Activated CD8-positive, alpha-beta memory T cell treated with anti-CD3 and anti-CD28 coated beads, Interleukin-2, amount 50 U/mL, for 48 hours (primary cell): ENCODE results near the gene SLC66A2.

Source experiments
- DNase-seq: peaks from one replicate; pipeline ENCODE4 v3.0.0-alpha.2; 2020

The SLC66A2 gene

GRCh38 chr18:79949697-79950487 is 1.6 kb downstream of the SLC66A2 start:
- DNase-seq: peak; percentile 51

- peak; percentile 44 for DNase-seq
These were observed 2.6 kb downstream of the SLC66A2 start for GRCh38 chr18:79948719-79949411.

- DNase-seq: peak; percentile 20
These were observed 3.4 kb downstream of the SLC66A2 start for GRCh38 chr18:79947881-79948610.

DNA sequence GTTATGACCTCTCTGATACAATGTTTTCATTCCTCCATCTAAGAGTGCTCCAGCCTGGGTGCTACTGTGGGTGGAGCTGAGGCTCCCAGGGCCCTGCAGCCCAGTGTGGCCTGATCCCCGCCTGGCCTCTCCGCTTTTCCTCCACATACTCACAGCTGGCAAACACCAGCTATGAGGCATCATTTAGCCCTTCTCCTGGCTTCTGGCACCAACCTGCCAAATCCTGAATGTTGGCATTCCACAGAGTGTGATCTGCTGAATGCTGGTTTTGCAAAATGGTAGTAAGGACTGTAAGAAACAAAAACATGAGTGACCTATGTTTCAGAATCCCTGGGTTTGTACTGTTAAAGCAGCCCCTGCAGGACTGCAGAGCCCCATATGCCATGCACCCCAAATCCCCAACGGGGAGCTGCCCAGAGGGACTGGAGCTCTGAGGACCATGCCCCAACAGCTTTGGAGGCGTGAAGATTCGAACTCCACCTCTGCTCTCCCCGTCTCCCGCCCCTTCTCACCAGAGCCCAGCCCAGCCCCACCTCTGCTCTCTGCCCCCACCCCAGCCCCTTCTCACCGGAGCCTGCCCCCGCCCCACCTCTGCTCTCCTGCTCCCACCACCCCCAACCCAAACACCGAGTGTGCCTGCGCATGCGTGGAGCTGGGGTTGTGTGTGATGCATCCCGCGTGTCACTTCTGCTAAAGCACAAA is 4.2 kb downstream of the SLC66A2 start:
- DNase-seq: peak; percentile 40

DNA sequence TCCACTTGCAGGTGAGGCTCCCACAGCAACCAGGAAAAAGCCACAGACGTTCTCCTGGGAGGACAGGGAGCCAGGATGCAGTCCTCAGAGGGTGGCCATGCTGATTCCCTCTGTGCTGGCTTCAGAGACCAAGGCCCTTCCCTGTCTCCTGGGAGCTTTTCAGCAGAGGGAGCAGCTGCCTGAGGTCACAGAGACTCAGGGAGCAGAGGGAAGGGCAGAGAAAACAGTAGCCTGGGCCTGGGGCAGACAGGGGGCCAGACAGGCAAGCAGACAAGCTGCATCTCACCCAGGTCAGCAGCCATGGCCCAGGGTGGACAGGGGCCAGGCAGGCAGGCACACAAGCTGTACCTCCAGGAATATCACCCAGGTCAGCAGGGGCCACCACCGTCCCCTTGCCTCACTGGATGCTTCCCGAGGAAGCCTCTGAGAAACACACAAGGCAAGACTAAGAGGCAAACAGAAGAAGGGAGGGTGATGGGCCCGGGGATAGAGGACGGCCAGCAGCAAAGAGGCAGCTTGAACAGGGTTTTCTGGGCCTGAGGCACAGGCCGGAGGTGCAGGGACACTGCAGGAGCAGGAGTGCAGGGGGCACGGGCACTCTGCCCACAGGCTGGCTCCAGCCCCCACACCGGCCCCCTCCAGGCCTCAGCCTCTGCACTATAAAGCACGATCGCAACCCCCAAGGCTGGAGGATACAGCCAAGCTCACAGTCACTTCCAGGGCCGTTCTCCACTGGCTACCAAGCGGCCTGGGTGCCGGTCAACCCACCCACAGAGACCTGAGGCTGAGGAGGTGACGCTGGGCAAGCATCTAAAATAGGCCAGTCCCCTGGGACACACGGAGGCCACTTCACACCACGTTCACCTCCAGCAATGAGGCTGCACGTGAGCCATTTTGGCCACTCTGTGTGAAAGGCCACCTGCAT is 6.1 kb downstream of the SLC66A2 start:
- peak; percentile 49 for DNase-seq

DNA sequence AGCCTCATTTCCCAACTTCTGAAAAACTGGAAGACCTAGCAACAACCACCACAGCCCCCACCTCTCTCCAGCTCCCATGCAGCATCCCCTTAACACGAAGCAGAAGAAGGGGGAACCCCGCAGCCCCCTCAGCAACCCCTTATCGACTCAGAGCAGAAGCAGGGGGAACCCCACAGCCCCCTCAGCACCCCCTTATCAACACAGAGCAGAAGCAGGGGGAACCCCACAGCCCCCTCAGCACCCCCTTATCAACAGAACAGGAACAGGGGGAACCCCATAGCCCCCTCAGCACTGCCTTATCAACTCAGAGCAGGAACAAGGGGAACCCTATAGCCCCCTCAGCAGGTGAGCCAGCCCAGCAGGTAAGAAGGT is 6.7 kb downstream of the SLC66A2 start:
- peak; percentile 51 for DNase-seq

GRCh38 chr18:79944126-79944731 is 7.2 kb downstream of the SLC66A2 start:
- peak; percentile 69 for DNase-seq

DNA sequence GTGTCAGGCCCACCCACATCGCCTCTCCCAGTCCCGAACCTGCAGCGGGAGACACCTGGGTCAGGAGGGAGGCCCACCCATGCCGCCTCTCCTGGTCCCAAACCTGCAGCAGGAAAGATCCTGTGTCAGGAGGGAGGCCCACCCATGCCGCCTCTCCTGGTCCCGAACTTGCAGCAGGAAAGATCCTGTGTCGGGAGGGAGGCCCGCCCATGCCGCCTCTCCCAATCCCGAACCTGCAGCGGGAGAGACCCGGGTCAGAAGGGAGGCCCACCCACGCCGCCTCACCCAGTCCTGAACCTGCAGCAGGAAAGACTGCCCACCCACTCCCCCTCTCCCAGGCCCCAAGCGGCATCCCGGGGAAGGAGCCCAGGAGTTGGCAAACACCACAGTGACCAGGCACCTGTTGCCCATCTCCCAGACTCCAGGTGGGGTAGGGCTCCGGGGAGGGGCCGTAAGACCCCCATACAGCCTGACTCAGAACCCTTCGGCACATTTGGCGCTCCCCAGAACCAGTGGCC is 7.8 kb downstream of the SLC66A2 start:
- peak; percentile 49 for DNase-seq

GRCh38 chr18:79942786-79943607 is 8.5 kb downstream of the SLC66A2 start:
- DNase-seq: peak; percentile 38

GRCh38 chr18:79942211-79942610 is 9.2 kb downstream of the SLC66A2 start:
- DNase-seq: peak; percentile 40

DNA sequence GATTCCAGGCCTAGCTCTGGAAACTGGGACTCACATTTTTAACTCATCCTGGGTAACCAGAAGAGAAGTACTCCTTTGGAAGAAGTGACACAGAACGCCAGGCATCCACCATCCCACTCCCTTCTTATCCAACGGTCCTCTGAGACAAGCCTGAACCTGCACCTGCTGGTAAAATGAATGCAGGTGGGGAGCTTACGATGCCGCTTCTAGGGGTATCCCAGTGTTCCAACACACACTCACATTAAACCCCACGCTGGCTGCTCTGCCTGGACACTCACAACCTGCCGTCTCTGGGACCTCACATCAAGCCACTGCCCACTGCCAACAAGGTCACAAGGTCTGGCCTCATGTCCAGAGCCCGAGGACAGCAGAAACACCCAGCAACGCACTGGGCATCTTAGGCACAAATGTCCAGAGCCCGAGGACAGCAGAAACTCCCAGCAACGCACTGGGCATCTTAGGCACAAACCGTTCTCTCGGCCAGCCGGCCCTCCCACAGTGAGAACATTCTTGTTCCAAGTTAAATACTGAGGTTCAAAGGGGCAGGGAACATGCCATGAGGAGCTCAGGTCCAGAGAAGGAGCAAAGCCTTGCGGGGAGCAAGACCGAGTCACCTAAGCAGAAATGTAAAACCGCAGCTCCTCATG is 9.9 kb downstream of the SLC66A2 start:
- peak; percentile 43 for DNase-seq

DNA sequence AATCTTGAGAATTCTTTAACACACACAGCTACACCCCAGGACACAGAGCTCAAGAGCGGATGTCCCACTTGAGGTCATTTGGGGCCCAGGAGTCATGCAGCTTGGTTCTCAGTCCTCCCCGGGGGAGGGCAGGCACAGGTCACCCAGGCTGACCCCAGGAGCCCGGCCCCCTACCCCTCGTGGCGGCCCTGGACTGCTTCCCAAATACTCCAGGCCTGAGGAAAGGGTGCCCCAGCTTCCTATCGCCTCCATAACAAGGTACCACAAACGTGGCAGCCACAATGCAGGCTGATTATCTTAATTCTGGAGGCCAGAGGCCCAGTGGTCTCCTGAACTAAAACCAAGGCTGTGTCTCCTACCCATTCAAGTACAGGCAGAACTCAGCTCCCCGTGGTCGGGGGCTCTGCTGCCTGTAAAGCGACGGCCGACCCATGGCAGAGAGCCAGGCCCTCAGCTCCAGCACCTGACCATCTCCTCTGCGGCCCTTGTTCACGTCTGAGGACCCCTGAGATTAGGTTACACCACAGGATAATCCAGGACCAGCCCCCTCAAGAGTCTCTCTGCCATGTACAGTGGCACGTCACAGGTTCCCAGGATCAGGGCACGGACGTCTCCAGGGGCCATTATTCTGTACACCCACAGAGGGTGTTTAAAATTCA is 10.5 kb downstream of the SLC66A2 start:
- DNase-seq: peak; percentile 41

DNA sequence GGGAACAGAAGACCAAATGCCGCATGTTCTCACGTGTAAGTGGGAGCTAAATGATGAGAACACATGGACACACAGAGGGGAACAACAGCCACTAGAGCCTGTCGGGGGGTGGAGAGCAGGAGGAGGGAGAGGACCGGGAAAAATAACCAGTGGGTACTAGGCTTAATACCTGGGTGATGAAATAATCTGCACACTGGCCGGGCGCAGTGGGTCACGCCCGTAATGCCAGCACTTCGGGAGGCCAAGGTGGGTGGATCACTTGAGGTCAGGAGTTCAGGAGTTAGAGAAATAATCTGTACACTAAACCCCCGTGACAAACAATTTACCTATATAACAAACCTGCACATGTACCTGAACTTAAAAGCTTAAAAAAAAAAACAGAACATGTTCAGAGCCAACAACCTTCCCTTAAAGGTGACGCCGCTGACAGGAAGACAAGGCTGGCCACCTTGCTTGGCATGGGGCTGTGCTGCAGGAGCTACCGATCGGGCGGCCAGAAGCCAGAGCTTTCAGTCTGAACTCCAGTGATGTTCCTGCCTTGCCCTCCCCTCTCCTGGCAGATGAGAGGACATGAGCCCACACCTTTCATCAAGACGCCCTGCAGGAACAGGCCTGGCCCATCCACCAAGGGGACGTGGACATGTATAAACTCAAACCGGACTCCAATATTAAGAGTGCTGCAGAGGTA is 11.2 kb downstream of the SLC66A2 start:
- DNase-seq: peak; percentile 22

DNA sequence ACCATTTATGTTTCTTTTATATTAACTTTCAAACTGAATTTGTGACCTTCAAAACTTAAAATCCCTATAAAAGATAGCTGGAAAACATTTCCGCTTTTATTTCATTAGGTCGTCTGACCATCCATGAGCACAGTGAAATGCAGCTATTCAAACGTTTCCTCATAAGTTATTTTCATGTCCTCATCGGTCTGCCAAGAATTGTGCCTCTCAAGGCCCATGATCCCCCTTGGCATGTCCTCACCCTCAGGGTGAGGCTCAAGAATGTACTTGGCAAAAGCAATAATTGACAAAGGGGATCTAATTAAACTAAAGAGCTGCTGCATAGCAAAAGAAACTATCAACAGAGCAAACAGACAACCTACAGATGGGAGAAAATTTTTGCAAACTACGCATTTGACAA is 12.4 kb downstream of the SLC66A2 start:
- DNase-seq: peak; percentile 22

GRCh38 chr18:79938196-79938595 is 13.3 kb downstream of the SLC66A2 start:
- DNase-seq: peak; percentile 18

GRCh38 chr18:79937103-79937860 is 14.2 kb downstream of the SLC66A2 start:
- peak; percentile 22 for DNase-seq

DNA sequence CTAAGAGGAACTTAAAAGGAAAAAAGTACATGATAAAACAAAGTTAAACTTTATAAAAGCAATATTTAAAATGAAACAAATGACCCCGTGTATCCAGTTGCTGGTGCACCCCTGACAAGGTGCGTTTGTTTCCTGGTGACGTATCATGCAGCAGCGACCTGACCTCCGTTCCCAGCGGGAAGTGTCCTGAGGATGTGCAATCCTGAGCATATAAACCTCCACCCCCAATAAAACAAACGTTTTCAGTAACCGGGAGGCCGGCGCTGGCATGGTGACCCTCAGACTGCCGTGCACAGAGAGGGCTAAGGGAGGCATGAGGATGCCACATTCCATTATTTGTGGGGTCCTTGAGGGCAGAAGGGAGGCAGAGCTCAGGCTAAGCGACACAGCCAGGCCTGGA is 14.8 kb downstream of the SLC66A2 start:
- DNase-seq: peak; percentile 34

DNA sequence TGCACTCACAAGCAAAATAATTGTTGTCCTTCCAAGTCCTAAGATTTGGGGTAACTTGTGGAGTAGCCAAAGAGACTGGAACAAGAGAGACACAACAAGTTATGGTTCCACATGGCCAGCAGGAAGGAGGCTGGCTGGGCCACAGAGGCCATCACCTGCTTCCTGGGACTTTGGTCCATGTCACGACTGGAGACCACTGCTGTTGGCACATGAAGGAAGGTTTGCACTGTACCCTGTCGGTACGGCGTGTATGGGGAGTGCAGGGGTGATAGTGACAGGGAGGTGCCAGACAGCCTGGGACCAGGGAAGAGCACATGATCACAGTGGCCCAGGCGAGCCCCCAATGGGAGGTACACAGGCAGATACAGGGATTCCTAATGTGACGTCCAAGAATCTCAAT is 15.5 kb downstream of the SLC66A2 start:
- DNase-seq: peak; percentile 28
